Measurements from ENCODE around the gene TRIB2.

- TF ChIP-seq JUND (IDR thresholded peaks at IDR 0.05), result no peak
- TF ChIP-seq CTCF (IDR thresholded peaks at IDR 0.05; ENCODE audit: low read depth, low read length, missing input control), result no peak
Measured at GRCh38 chr2:12688893-12689292, 27.8 kb upstream of the TRIB2 start.

All from liver (tissue), 3 donors.